Right hindlimb (tissue), 1 donor: Measurements from ENCODE around the gene TOM1L2.
"Not testable (repeated sequence)": the region's sequence is repeated elsewhere in the genome, so short reads cannot be mapped to it uniquely, and the experiment has no call there.

Experiments
- DNase-seq: peaks from one replicate; pipeline ENCODE4 v3.0.0-alpha.2; 2018

TOM1L2 gene

DNA sequence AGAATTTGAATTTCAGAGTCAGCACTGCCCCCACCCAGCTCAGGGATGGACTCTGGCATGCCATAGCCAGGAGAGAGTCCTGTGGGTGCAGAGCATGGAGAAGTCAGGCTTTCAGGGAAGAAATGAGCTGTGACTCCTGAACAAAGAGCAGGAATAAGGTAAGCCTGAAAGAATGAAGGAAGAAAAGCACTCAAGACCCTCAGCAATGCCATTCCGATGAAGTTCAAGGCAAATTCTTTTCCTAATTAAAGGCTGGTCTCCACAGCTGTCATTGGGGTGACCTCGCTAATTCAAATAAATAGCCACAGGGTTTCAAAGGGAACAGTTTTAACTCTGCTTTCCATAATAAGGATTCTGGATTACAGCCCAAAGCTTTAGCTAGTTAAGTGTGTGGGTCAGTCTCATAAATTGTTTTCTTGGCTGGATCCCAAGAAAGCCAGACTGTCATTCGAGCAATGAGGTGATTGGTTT is 31.7 kb downstream of the TOM1L2 start:
- no peak for DNase-seq

DNA sequence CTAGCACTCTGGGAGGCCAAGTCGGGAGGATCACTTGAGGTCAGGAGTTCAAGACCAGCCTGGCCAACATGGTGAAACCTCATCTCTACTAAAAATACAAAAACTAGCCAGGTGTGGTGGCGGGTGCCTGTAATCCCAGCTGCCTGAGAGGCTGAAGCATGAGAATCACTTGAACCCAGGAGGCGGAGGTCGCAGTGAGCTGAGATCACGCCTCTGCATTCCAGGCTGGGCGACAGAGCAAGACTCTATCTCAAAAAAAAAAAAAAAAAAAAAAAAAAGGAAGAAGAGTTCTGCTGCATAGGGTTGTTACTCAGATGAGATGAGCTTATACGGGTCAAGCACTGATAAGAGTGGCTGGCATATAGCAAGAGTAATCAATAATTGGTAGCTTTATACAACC is 32.3 kb downstream of the TOM1L2 start:
- not testable (repeated sequence) for DNase-seq

DNA sequence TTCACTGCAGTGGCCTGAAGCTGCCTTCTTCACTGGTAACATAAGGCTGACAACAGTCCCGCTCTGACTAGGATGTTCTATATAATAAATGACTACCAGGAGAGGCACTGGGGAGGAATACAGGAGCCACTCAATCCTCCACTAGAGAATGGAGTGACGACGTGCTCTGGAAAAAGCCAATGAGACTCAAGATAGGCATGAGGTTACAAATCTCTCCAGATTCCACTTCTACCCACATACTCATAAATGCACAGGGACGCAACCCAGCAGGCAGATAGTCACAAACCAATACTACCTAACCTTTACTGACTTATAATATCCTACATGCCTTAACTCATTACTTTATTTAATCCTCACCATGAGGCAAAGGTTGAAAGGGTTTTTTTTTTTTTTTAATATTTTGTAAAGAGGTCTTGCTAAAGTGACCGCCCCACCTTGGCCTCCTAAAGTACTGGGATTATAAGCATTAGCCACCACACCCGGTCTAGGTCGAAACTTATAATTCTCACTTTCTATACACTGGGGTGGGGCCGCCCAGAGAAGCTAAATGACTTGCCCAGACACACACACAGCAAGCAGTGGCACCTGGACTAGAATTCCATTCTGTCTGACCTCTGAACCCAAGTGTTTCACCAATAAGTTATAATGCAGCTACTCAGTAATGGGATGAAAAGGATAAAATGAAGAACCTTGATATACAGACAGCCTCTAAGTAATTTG is 33.7 kb downstream of the TOM1L2 start:
- DNase-seq: no peak

DNA sequence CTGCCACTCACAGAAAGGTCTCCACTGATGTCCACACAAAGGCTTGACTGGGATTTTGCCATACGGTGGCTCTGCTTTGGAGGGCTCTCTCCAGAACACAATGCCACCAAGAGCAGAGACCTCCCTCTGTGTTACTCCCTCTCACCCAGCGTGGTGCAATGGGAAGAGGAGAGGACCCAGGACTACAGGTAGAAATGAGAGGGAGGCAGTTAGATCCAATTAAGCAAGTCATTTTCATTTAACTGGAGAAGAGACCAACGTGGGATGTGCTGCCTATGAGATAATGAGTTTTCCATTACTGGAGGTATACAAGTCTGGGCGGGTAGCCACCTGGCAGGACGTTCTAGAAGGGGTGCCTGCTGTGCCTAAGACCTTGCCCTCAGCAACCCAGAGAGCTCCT is 34.2 kb downstream of the TOM1L2 start:
- DNase-seq: no peak

DNA sequence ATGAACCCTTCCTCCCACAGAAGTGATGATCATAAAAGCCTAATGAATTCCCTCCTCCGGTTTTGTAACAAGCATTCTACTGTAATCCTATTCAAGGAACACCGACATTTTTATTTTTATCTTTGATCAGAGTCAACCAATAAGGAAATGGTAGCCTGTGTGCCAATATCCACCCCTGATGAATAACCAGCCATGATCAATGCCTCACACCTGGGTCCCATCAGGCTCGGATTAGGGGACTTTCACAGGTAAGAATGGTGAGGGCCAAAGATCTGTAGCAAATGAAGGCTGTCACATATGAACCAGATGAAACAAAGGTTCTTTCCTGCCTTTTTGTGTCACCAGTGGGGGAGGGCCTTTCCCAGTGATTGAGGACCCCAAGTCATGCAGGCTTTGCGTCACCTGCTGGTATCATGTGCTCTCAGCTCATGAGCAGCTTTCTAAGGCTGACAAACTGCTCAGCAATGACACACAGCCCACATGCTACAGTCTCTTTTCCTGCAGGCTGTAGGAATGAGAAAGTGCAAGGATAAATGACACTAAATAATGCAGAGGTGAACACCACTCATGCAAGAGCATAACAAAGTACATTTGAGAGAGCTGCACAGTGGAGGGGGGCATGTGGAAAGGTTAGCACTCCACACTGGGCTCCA is 34.9 kb downstream of the TOM1L2 start:
- DNase-seq: no peak

DNA sequence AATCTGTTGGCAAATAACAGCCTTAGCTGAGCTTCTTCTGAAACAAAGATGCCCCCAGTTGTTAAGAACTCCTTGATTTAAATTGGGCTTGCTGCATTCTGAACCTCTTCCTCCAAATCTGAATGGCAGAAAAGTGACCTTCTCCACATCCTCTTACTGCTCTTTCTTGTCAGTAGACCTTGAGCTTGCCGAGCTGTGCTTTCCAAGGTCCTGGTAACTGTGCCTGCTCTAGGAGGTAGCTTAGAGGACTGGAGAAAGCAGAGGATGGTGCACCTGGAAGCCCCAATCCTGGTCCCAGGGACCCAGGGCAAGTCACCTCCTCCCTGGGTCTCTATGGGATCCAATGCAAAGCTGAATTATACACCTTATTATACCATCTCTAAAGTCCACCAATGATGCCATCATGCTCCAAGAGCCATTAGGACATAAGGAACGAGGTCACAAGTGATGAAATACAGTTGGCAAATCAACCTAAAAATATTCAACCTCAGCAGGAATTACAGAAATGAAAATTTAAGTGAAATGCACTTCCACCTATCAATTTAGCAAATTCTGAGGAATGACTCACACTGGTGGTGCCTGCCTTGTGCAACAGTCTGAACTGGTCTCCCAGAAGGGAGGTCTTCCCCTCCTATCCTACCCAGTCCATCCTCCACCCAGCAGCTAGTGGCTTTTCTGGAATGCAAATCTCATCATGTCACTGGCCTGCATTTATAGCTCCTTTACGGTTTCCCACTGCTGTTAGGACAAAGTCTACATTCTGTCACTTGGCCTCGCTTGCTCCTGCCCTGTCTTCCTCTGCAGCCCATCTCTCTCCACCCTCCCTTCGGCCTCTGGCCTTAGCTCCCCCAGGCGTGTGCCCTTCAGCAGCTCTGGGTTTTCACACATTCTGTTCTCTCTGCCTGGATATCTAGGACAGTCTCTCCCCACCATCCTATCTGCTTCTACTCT is 36.6 kb downstream of the TOM1L2 start:
- peak; percentile 38 for DNase-seq

DNA sequence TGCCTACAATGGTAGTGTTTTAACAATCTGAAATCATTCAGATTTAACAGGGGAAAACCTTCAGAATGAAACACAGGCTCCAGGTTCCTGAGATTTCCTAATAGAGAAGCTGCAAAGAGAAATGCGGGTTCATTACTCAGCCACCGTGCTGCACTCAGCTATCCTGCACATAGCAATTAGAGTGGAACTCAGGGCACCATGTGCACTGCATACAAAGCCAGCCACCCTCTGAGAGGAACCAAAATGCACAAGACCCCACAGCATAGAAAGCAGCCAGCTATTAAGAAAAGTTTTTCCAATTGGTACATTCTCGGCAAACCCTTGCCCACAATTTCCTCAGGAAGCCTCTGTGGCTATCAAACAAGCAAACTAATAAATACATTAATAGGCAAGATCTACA is 37.4 kb downstream of the TOM1L2 start:
- DNase-seq: no peak

DNA sequence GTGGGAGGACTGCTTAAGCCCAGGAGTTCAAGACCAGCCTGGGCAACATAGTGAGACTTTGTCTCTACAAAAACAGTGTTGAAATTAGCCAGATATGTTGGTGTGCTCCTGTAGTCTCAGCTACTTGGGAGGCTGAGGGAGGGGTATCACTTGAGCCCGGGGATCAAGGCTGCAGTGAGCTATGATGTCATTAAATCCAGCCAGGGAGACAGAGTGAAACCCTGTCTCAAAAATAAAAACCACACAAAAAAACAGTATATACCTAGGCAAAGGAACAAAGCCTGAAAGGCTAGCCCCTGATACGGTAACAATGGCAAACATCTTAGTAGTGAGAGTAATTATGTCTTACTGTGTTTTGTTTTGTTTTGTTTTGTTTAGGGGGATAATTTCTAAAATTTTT is 38.0 kb downstream of the TOM1L2 start:
- DNase-seq: no peak

DNA sequence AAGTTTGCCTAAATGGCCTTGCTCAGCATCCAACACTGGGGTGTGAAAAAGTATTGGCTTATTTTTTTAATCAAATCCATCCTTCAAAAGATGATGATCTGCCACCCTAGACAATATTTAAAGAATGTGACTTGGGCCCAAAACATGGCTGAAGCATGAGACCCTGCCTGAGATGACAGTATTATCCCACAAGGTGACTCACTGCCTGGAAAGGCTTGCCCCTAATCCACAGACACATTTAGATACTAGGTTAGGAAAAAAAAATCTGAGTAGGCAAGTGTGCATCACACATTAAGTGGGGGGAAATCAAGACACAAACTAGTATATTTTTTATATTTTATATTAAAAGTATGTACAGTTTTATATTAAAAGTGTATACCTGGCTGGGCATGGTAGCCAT is 38.4 kb downstream of the TOM1L2 start:
- DNase-seq: no peak

DNA sequence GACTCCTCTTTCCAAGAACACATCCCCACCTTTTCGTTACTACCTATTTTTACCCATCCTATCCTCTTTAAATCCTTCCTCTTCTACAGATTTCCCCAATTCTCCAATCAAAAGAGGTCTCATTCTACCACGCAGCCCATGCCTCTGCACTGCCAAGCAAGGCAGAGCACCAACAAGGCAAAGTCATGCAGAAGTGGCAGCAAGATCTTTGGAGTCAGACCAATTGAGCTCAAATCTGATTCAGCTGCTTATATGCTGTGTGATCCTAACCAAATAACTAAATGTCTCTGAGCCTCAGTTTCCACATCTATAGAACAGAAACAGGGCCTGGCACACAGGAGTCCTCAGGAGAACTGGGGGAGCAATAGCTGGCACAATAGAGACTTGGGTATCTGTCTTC is 41.0 kb downstream of the TOM1L2 start:
- no peak for DNase-seq

DNA sequence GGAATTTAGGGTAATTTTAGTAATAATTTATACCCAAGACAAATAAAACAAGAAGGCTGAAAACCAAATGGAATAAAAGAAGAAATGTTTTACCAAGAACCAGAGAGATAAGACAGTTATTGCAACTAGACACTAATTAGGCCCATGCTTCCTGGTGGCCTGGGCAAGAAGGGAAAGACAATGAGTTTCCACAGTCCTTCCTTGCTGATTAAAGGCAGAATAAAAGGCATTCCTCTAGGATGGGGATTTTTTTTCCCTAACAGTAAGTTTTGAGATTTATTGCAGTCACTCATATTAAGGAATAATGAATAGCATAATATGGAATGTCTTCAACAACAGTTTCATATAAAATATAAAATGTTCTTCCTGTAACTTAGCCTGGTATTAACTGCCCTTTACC is 41.5 kb downstream of the TOM1L2 start:
- DNase-seq: no peak

DNA sequence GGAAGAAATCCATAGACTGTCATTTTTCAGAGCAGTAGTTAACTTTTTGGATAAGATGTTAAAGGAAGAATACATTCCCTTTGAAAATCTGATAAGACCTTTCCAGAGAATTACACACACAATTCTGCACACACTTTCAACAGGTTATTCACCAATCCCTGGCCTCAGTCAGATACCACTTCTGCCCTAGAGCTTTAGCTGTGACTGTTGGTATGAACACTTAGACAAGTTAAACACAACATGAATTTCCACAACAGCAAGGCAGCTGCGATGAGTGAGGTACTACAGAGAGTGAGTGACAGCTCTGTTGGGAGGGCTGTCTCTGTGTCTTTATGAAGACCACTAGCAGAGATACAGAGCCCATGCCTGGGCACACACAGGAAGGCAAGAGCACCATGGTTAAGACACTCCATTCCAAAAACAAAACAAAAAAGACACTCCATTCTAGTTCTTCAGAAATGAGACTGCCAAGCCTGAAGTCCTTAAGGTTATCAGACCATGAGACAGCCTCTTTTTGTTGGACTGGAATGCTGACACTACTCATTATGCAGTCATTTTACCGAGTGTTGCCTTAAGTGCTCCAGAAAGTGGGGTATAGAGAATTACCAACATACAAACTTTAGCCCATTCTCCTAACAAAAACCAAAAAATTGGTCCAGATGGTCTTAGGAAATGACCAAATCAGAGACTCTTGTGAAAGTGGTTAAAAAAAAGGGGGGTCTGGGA is 42.4 kb downstream of the TOM1L2 start:
- DNase-seq: no peak

DNA sequence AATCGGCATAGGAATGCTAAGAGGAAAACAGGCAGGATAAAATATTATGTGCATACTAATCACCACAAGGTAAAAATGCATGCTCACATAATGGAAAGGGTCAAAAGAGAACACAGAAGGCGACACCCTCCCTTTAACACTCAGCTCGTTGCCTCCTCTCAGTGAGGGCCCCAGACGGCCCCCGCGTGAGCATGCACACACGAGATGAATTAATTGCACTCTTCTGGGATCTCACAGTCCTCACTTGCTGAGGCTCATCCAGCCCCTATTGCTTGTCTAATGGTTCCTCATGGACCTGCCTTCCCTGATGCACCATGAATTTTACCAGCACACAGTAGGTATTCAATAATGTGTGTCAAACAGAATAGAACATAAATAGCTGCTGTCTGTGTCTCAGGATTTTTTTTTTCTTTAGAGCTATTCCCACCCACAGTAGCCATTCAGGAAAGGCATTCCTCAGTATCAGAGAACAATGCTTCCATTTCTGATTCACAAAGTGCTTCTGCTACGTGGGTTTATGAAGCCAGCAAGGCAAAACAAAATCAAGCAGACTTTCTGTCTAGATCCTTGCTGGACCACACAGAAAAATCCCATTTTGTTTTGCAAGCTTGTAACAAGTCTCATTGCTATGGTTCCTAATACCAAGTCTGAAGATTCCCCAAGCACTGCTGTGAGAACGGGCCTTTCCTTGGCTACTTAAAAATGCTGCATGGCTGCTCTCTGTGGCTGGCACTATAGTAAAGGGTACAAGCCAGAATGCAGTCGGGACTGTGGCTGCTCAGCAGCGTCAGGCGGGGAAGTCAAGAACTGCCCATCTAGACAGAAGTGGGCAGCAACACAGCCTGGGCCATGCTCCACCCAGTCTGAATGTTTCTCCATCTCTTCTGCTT is 43.6 kb downstream of the TOM1L2 start:
- no peak for DNase-seq

DNA sequence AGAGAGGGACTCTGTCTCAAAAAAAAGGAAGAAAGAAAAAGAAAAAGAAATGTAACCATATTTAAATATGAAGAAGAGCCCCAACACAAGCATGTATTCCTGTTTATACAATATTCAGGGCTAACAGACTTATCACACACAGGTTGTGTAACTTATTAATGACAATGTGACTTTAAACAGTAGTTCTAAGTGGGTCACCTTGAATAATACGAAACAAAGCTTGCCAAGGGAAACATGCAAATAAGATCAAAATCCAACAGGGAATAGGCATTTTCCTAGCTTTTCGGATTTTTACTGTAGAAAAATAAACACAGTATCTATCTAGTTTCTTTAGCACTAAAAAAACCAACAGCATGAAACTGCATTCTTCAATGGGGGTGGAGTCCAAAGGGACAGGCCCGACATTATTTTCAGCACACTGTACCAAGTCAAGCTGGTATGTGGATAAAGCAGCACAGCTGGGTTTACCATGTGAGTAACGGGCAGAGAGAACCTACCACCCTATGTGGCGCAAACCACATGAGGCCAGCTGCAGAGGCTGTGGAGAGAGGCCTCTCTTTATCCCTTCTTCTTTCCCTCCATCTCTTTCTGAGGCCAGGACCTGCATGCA is 45.3 kb downstream of the TOM1L2 start:
- no peak for DNase-seq

DNA sequence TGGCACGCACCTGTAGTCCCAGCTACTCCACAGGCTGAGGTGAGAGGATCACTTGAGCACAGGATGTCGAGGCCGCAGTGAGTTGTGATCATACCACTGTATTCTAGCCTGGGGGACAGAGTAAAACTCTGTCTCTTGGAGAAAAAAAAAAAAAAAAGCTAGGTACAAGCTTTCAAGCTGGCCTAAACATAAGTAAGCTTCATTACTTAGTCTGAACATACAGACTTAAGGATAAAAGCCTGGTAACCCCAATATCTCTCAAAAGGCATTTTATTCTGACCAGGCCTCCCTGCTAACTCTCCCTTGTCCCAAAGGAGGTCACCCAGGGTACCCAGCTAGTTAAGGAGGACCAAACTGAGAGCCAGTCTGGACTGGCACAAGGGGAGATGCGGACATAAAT is 46.2 kb downstream of the TOM1L2 start:
- DNase-seq: no peak

DNA sequence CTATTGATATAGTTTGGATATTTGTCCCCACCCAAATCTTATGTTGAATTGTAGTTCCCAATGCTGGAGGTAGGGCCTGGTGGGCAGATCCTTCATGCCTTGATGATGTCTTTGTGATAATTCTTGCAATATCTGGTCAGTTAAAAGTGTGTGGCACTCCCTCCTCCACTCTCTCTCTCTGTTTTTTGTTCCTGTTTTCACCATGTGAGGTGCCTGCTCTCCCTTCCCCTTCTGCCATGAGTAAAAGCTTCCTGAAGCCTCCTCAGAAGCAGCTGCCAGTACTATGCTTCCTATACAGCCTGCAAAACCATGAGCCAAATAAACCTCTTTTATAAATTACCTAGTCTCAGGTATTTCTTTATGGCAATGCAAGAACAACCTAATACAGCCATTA is 47.3 kb downstream of the TOM1L2 start:
- DNase-seq: no peak

DNA sequence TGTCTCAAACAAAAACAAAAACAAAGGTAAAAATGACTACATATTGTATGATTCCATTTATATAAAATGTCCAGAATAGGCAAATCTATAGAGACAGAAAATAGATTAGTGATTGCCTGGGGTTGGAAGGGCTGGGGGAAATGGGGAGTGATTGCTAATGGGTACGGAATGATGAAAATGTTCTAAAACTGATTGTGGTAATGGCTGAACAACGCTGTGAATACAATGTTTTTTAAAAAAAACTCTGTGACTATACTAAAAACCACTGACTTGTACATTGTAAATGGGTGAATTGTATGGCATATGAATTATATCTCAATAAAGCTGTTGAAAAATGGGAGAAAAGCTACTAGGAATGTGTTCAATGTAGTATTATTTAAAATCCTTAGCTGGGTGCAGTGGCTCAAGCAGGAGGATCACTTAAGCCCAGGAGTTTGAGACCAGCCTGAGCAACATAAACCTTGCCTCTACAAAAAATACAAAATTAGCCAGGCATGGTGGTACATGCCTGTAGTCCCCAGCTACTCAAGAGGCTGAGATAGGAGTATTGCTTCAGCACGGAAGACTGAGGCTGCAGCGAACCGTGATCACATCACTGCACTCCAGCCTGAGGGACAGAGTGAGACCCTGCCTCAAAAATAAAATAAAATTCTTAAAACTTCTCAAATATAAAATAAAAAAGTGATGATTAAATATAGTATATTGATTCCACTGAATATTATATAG is 47.9 kb downstream of the TOM1L2 start:
- no peak for DNase-seq

DNA sequence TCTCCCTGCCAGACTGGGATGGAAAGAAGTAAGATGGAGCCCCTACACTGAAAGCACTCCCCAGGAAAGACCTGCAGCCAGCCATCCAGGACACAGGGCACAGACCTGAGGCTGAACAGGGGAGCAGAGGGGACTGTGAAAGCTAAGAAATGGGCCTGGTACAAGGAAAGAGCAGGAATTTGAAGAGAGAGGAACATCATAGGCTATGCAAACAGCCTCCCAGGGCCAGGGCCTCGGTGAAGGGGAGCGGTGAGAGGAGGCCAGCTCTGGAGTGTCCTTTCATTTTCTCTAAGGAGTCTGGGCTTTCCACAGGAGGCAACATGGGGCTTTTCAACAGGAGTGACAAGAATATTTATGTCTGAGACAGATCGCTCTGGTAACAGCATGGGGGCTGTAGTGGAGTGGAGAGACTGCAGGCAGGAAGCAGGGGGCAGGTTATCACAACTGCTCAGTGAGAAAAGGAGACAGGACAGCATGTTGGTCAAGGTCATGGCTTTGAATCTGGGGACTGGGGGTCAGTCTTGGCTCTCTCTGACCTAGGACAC is 50.1 kb downstream of the TOM1L2 start:
- DNase-seq: no peak

DNA sequence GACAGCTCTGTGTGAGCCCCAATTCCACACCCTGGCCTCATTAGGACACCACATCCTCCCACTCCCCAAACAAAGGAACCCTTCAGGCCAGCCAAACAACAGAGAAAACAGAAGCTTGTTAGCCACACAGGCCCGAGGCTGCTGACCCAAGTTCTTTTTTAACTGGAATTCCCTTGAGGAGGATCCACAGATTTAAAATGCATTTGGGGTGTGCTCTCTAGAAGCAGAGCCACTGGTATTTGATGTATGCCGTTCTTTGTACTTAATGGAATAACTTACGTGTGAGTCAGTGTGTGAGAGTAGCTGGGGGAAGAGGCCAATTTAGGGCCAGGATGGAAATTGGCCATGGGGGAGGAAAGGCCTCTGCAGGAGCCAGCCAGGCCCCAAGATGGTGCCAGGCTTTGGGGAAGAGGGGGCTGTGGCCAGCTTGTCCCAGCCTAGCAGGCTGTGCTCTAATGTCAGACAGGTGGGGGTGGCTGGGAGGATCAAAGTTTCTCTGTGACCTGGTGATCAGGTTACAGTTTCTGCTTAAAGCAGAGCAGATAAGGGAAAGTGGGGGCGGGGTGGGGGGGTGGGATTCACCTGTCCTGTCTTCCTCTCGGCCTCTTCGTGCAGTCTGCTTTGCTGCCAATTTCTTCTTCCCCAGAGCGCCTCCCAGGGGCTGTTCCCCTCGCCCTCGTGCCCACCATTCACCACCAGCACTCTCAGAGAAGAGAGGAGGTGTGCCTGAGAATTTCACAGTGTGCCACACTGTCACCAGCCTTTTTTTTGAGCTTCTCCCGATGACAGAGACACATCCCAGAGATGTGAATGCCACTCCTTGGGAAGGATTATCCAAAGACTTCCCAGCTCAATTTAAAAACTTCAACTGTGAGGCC is 50.8 kb downstream of the TOM1L2 start:
- DNase-seq: peak; percentile 68
